GM12872 (cell line): ENCODE results near the gene CRYBA4.

Experiments
- CTCF ChIP-seq: IDR thresholded peaks from 3 replicates; pipeline ENCODE4 v1.5.1; 2011; ENCODE audit warnings: low read depth, mild to moderate bottlenecking, low read length, moderate library complexity; ENCODE audit not compliant: insufficient read depth

The CRYBA4 gene

GRCh38 chr22:26621663-26622062, at the start of gene CRYBA4:
CRYBA4 (plus strand) TSS chr22:26621963; CDS start chr22:26622597, 634 bp downstream.
- no peak for TF ChIP-seq CTCF

- TF ChIP-seq CTCF, result no peak
These were observed 48.6 kb upstream of the CRYBA4 start for GRCh38 chr22:26573026-26573662.

- TF ChIP-seq CTCF, result no peak
These were observed 47.6 kb upstream of the CRYBA4 start for GRCh38 chr22:26574001-26574723.

GRCh38 chr22:26576026-26576680, 45.6 kb upstream of the CRYBA4 start:
- TF ChIP-seq CTCF, result no peak

- no peak for TF ChIP-seq CTCF
These were observed 44.7 kb upstream of the CRYBA4 start for GRCh38 chr22:26577081-26577480.

- no peak for TF ChIP-seq CTCF
These were observed 42.4 kb upstream of the CRYBA4 start for GRCh38 chr22:26579331-26579886.

GRCh38 chr22:26580240-26580962, 41.4 kb upstream of the CRYBA4 start:
- no peak for TF ChIP-seq CTCF
